Fibroblast of mammary gland (primary cell): ENCODE data around the gene SLC12A7.

ENCODE experiments used
- DNase-seq: peaks from one replicate; pipeline ENCODE4 v3.0.0-alpha.2; 2010; ENCODE audit warnings: low read depth
- H3K4me3 ChIP-seq: 2 replicates; pipeline ENCODE4 v1.5.1; 2011; ENCODE audit warnings: low read depth, mild to moderate bottlenecking, low read length, moderate library complexity; ENCODE audit not compliant: control insufficient read depth
- CTCF ChIP-seq: conservative IDR thresholded peaks from 2 replicates; pipeline ENCODE4 v1.5.1; 2011; ENCODE audit warnings: low read depth, low read length, inconsistent platforms; ENCODE audit not compliant: control insufficient read depth, insufficient read depth

The SLC12A7 gene

GRCh38 chr5:1037671-1038416, 74.0 kb downstream of the SLC12A7 start:
- no peak overlapping the region for H3K4me3 ChIP-seq
- no peak for TF ChIP-seq CTCF
- DNase-seq, result no peak

GRCh38 chr5:1037123-1037670, 74.7 kb downstream of the SLC12A7 start:
- TF ChIP-seq CTCF, result no peak
- no peak overlapping the region for H3K4me3 ChIP-seq
- no peak for DNase-seq

- no peak for DNase-seq
- no peak overlapping the region for H3K4me3 ChIP-seq
- TF ChIP-seq CTCF, result no peak
Measured at GRCh38 chr5:1036504-1037122, 75.2 kb downstream of the SLC12A7 start.

GRCh38 chr5:1035421-1036405, 76.2 kb downstream of the SLC12A7 start:
- H3K4me3 ChIP-seq, result no peak overlapping the region
- no peak for DNase-seq
- TF ChIP-seq CTCF, result no peak

- no peak for TF ChIP-seq CTCF
- no peak for DNase-seq
- no peak overlapping the region for H3K4me3 ChIP-seq
Measured at GRCh38 chr5:1034986-1035385, 76.9 kb downstream of the SLC12A7 start.

- H3K4me3 ChIP-seq, result no peak overlapping the region
- no peak for DNase-seq
- TF ChIP-seq CTCF, result no peak
Measured at GRCh38 chr5:1034421-1034905, 77.4 kb downstream of the SLC12A7 start.
